Lower lobe of right lung (tissue), 2 donors: ENCODE results near the gene XRCC5. TPM values are rescaled to one million over a fixed set of nuclear protein-coding genes. Genes with fewer than 3 reads are reported as not detected.

ENCODE experiments used
- ATAC-seq, 2 donors: fragments of 200-7000 bp; cut with Tn5 transposase; one replicate each; pipeline ENCODE4 v1.9.1; 2020 to 2022; ENCODE audit warnings: mild to moderate bottlenecking in 2 of 2, moderate library complexity in 2 of 2
- DNase-seq: peaks from one replicate; pipeline ENCODE4 v3.0.0-alpha.2; 2020
- H3K27ac ChIP-seq: fragments of 200-600 bp; one replicate; pipeline ENCODE4 v1.8.0; 2022
- H3K27me3 ChIP-seq: fragments of 200-600 bp; one replicate; pipeline ENCODE4 v1.8.0; 2022; ENCODE audit warnings: low read depth
- H3K36me3 ChIP-seq: fragments of 200-600 bp; one replicate; pipeline ENCODE4 v1.8.0; 2022; ENCODE audit warnings: mild to moderate bottlenecking
- H3K4me1 ChIP-seq: fragments of 200-600 bp; one replicate; pipeline ENCODE4 v1.8.0; 2022
- H3K4me3 ChIP-seq: fragments of 200-600 bp; one replicate; pipeline ENCODE4 v1.8.0; 2022; ENCODE audit warnings: mild to moderate bottlenecking
- H3K9me3 ChIP-seq: fragments of 200-600 bp; one replicate; pipeline ENCODE4 v1.8.0; 2022
- intact Hi-C: fragments of 100-400 bp; cut with DNase I; formaldehyde crosslinking; loops from one replicate; pipeline ENCODE4 v1.11.0; 2022
- total RNA-seq: library from RNA; stranded (reverse); fragmentation: NEBNext Ultra II Directional; extraction: Animal tissue kit (Norgen Biotek cat#: 25700); gene quantifications from one replicate; pipeline ENCODE4 v1.2.1, GENCODE V29; 2021
- TF ChIP-seq, protein P1 (sequence below): fragments of 200-600 bp; IDR thresholded peaks from one replicate; pipeline ENCODE4 v1.8.0; 2022; ENCODE audit warnings: antibody characterized with exemption, mild to moderate bottlenecking
- donor health status: DM: no; HTN: yes; CAD: no; lungs with severe emphysema.

Gene XRCC5
- total RNA-seq, 1 donor from 2014 or later: 155 TPM

GRCh38 chr2:216103213-216103612, 5.9 kb upstream of the XRCC5 start:
- DNase-seq (no peak), ATAC-seq (no peak)
- H3K4me1 ChIP-seq: peaks cover 1% of the 10 kb centered on the region
- no peak overlapping the region for H3K27ac ChIP-seq
- no peaks in the 10 kb centered on the region for H3K27me3 ChIP-seq
- H3K36me3 ChIP-seq: no peaks in the 10 kb centered on the region
- no peaks in the 10 kb centered on the region for H3K9me3 ChIP-seq
- intact Hi-C loops: no loop called here
- no peak overlapping the region for H3K4me3 ChIP-seq
- TF ChIP-seq, protein P1, sequence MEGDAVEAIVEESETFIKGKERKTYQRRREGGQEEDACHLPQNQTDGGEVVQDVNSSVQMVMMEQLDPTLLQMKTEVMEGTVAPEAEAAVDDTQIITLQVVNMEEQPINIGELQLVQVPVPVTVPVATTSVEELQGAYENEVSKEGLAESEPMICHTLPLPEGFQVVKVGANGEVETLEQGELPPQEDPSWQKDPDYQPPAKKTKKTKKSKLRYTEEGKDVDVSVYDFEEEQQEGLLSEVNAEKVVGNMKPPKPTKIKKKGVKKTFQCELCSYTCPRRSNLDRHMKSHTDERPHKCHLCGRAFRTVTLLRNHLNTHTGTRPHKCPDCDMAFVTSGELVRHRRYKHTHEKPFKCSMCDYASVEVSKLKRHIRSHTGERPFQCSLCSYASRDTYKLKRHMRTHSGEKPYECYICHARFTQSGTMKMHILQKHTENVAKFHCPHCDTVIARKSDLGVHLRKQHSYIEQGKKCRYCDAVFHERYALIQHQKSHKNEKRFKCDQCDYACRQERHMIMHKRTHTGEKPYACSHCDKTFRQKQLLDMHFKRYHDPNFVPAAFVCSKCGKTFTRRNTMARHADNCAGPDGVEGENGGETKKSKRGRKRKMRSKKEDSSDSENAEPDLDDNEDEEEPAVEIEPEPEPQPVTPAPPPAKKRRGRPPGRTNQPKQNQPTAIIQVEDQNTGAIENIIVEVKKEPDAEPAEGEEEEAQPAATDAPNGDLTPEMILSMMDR: no peak

- DNase-seq (no peak), ATAC-seq (no peak)
- intact Hi-C loops: no loop called here
- Histone ChIP-seq H3K9me3 (no peaks in the 10 kb centered on the region), H3K4me1 (peaks cover 6% of the 10 kb centered on the region), H3K4me3 (no peak overlapping the region), H3K27me3 (no peaks in the 10 kb centered on the region), H3K36me3 (no peaks in the 10 kb centered on the region), H3K27ac (no peak overlapping the region)
- TF ChIP-seq, protein P1: no peak
These were observed 4.5 kb upstream of the XRCC5 start for GRCh38 chr2:216104691-216105090.

DNA sequence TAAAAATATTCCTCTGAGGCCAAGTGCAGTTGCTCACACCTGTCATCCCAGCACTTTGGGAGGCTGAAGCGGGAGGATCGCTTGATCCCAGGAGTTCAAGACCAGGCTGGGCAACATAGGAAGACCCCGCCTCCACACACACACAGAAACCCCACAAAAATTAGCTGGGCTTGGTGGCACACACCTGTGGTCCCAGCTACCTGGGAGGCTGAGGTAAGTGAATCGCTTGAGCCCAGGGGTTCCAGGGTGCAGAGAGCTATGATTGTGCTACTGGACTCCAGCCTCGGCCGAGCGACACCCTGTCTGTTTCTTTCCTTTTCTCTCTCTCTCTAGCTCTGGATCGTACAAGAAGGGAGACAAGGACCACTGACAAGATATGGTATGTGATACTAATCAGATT, 1.8 kb upstream of the XRCC5 start:
- Histone ChIP-seq H3K27ac (no peak overlapping the region), H3K27me3 (no peaks in the 10 kb centered on the region), H3K4me3 (no peak overlapping the region), H3K4me1 (peaks cover 25% of the 10 kb centered on the region), H3K9me3 (no peaks in the 10 kb centered on the region), H3K36me3 (peaks cover 11% of the 10 kb centered on the region)
- ATAC-seq: no peak
- intact Hi-C loops: no loop called here
- TF ChIP-seq, protein P1: no peak
- DNase-seq: no peak

GRCh38 chr2:216107760-216108159, 1.4 kb upstream of the XRCC5 start:
- Histone ChIP-seq H3K4me1 (peaks cover 30% of the 10 kb centered on the region), H3K4me3 (no peak overlapping the region), H3K27ac (no peak overlapping the region), H3K9me3 (no peaks in the 10 kb centered on the region), H3K36me3 (peaks cover 15% of the 10 kb centered on the region), H3K27me3 (no peaks in the 10 kb centered on the region)
- ATAC-seq (no peak), DNase-seq (no peak)
- TF ChIP-seq, protein P1: no peak
- intact Hi-C loops: no loop called here

- no peak for ATAC-seq
- H3K36me3 ChIP-seq: peaks cover 22% of the 10 kb centered on the region
- H3K4me1 ChIP-seq: peaks cover 30% of the 10 kb centered on the region
- H3K27ac ChIP-seq: peak overlapping the region; percentile 94
- no peaks in the 10 kb centered on the region for H3K9me3 ChIP-seq
- H3K27me3 ChIP-seq: no peaks in the 10 kb centered on the region
- peak overlapping the region; percentile 91 for H3K4me3 ChIP-seq
- TF ChIP-seq, protein P1: no peak
- no peak for DNase-seq
- intact Hi-C loops: no loop called here
These were observed 710 bp upstream of the XRCC5 start for GRCh38 chr2:216108310-216108966.
